HepG2 (cell line): ENCODE data around the gene AKAP6. TPM values are rescaled to one million over a fixed set of nuclear protein-coding genes. Genes with fewer than 3 reads are reported as not detected.
A peak's percentile ranks its signal among the peaks of the same experiment; 100 is the strongest.

ENCODE experiments used
- ATAC-seq: fragments of 200-7000 bp; cut with Tn5 transposase; 3 replicates; pipeline ENCODE4 v1.9.1; 2020; ENCODE audit warnings: mild to moderate bottlenecking, moderate library complexity
- BruUV-seq: library from RNA; stranded (reverse); fragments of 400-500 nt; replicated peaks from 2 replicates; lab custom pipeline; 2021; lab: Mats Ljungman, UMichigan
- CTCF ChIA-PET: fragments of 300-600 bp; formaldehyde crosslinking; extraction: SDS; loops from one replicate; lab custom pipeline; 2021; ENCODE audit warnings: low total read pairs, inconsistent platforms, low intra/inter-chr PET ratio; lab: Yijun Ruan, JAX
- POLR2A ChIA-PET: fragments of 350-600 bp; sonication (Branson Sonifier 250); formaldehyde crosslinking; loops from one replicate; lab custom pipeline; 2020; ENCODE audit warnings: antibody characterized with exemption, inconsistent platforms; lab: Yijun Ruan, JAX
- DNase-seq: peaks from one replicate; pipeline ENCODE4 v3.0.0-alpha.2; 2015; ENCODE audit warnings: low spot score
- FAIRE-seq: peaks from 3 replicates; lab custom pipeline; 2011; peaks lifted over from hg19 to GRCh38; lab: Jason Lieb, UNC
- H2AFZ ChIP-seq: one replicate; pipeline ENCODE4 v1.6.1; 2011; ENCODE audit warnings: low read length, inconsistent platforms
- H3K27ac ChIP-seq: fragments of 300-600 bp; 3 replicates; pipeline ENCODE4 v1.8.0; 2011; ENCODE audit warnings: mixed run types, mild to moderate bottlenecking, mixed read lengths, low read length, inconsistent platforms; ENCODE audit not compliant: insufficient read depth; ENCODE audit errors: extremely low read length
- H3K27me3 ChIP-seq, 2 experiments: fragments of 200-600 bp in 1 of 2; 2 replicates in 1 of 2; 3 replicates in 1 of 2; pipeline versions ENCODE4 v1.6.0 to v1.8.0; 2011; ENCODE audit warnings: low read length in 2 of 2, mild to moderate bottlenecking in 2 of 2, moderate library complexity in 2 of 2, inconsistent platforms in 1 of 2; ENCODE audit not compliant: insufficient read depth in 2 of 2, control insufficient read depth in 1 of 2
- H3K36me3 ChIP-seq, 2 experiments: fragments of 200-600 bp in 1 of 2; replicated peaks in 1 of 2; 2 replicates in 1 of 2; 3 replicates in 1 of 2; pipeline versions ENCODE4 v1.5.1 to v1.8.0; 2011; ENCODE audit warnings: low read length in 2 of 2, inconsistent platforms in 1 of 2; ENCODE audit not compliant: insufficient read depth in 2 of 2, control insufficient read depth in 1 of 2
- H3K4me1 ChIP-seq: 2 replicates; pipeline ENCODE4 v1.5.1; 2012; ENCODE audit warnings: low read length, inconsistent platforms; ENCODE audit not compliant: insufficient read depth
- H3K4me2 ChIP-seq: 2 replicates; pipeline ENCODE4 v1.6.0; 2011; ENCODE audit warnings: low read depth, low read length, inconsistent platforms
- H3K4me3 ChIP-seq, 3 experiments: fragments of 200-600 bp in 1 of 3; sonication (generic), shearing (Covaris generic) in 1 of 3; replicated peaks in 1 of 3; 2 replicates each; pipeline ENCODE4 v1.5.1; 2011 to 2016; ENCODE audit warnings: low read length in 3 of 3, inconsistent platforms in 2 of 3, low read depth in 2 of 3, mild to moderate bottlenecking in 2 of 3, control low read depth in 1 of 3, mixed read lengths in 1 of 3; ENCODE audit not compliant: insufficient read depth in 1 of 3
- H3K79me2 ChIP-seq: one replicate; pipeline ENCODE4 v1.6.1; 2011; ENCODE audit warnings: low read length, inconsistent platforms; ENCODE audit not compliant: insufficient read depth
- H3K9ac ChIP-seq: 2 replicates; pipeline ENCODE4 v1.6.0; 2011; ENCODE audit warnings: mild to moderate bottlenecking, low read depth, low read length, inconsistent platforms; ENCODE audit not compliant: insufficient read depth
- H3K9me3 ChIP-seq: 2 replicates; pipeline ENCODE4 v1.5.1; 2012; ENCODE audit warnings: mild to moderate bottlenecking, low read length
- H4K20me1 ChIP-seq: 2 replicates; pipeline ENCODE4 v1.6.0; 2011; ENCODE audit warnings: inconsistent platforms, mild to moderate bottlenecking, low read length, moderate library complexity; ENCODE audit not compliant: insufficient read depth
- CREB1 ChIP-seq, 2 experiments: fragments of 450-650 bp in 1 of 2; IDR thresholded peaks; 2 replicates each; pipeline ENCODE4 v1.6.1; 2016 to 2017; ENCODE audit warnings: control low read depth in 1 of 2, mild to moderate bottlenecking in 1 of 2, missing compliant biosample characterization in 1 of 2, missing genetic modification characterization in 1 of 2
- ESRRA ChIP-seq: sonication (generic); formaldehyde crosslinking; IDR thresholded peaks from 2 replicates; pipeline ENCODE4 v1.5.1; 2020; ENCODE audit warnings: mild to moderate bottlenecking, low read depth, missing genetic modification reagents
- GABPB1 ChIP-seq: IDR thresholded peaks from 2 replicates; pipeline ENCODE4 v1.6.1; 2016; ENCODE audit warnings: mild to moderate bottlenecking, missing genetic modification reagents, moderate library complexity, missing compliant biosample characterization
- HOXA9 ChIP-seq: sonication (generic); formaldehyde crosslinking; IDR thresholded peaks from 2 replicates; pipeline ENCODE4 v1.8.1; 2022; ENCODE audit warnings: missing genetic modification reagents, mild to moderate bottlenecking, moderate library complexity, borderline replicate concordance
- ISL2 ChIP-seq: sonication (generic); formaldehyde crosslinking; IDR thresholded peaks from 2 replicates; pipeline ENCODE4 v1.5.0; 2020; ENCODE audit warnings: missing genetic modification reagents
- MYC ChIP-seq: sonication (generic); formaldehyde crosslinking; IDR thresholded peaks from 2 replicates; pipeline ENCODE4 v1.9.0; 2021; ENCODE audit warnings: missing genetic modification reagents, borderline replicate concordance
- TOPORS ChIP-seq: sonication (generic); formaldehyde crosslinking; IDR thresholded peaks from 2 replicates; pipeline ENCODE4 v1.8.0; 2023; ENCODE audit warnings: mild to moderate bottlenecking, missing genetic modification reagents
- ZNF224 ChIP-seq: sonication (generic); formaldehyde crosslinking; IDR thresholded peaks from 2 replicates; pipeline ENCODE4 v1.5.0; 2020; ENCODE audit warnings: mild to moderate bottlenecking, missing genetic modification reagents
- ZNF619 ChIP-seq: sonication (generic); formaldehyde crosslinking; IDR thresholded peaks from 2 replicates; pipeline ENCODE4 v1.4.0; 2020; ENCODE audit warnings: mild to moderate bottlenecking, missing genetic modification reagents
- ZSCAN31 ChIP-seq: sonication (generic); formaldehyde crosslinking; IDR thresholded peaks from 2 replicates; pipeline ENCODE4 v1.5.0; 2020; ENCODE audit warnings: low read depth, mild to moderate bottlenecking, missing genetic modification reagents
- WGBS: methylation state at CpG from one replicate; pipeline ENCODE4 v1.1.6; 2017; ENCODE audit warnings: low lambda C conversion rate; 5-methylcytosine and 5-hydroxymethylcytosine counted together
- in situ Hi-C: cut with HindIII; loops from 2 replicates; pipeline ENCODE4 v1.10.0; 2017; ENCODE audit warnings: low pct_unique_long_range_greater_than_20kb; ENCODE audit not compliant: extremely low pct_ligation_motif_present
- intact Hi-C: fragments of 100-400 bp; cut with micrococcal nuclease; formaldehyde crosslinking; loops from one replicate; pipeline ENCODE4 v1.10.0; 2022; ENCODE audit not compliant: unreplicated experiment
- polyA plus RNA-seq, 8 experiments: library from polyadenylated mRNA; depleted of rRNA in 3 of 8; stranded (reverse) in 7 of 8; unstranded in 1 of 8; fragments of >200 nt; fragmentation: Illumina TruSeq in 4 of 8; extraction: Trizol in 4 of 8; gene quantifications; 2 replicates each; pipeline versions ENCODE4 v1.2.1 to v1.2.3, GENCODE V29; 2011 to 2016; ENCODE audit warnings: low read depth in 4 of 8, missing spikeins in 1 of 8, mixed read lengths in 1 of 8; ENCODE audit not compliant: insufficient read depth in 1 of 8
- total RNA-seq, 5 experiments: library from RNA; depleted of rRNA; stranded (reverse); fragments of >200 nt; fragmentation: Illumina TruSeq; extraction: Trizol; gene quantifications; 2 replicates each; pipeline ENCODE4 v1.2.3, GENCODE V29; 2016; ENCODE audit warnings: low read depth in 1 of 5

The AKAP6 gene
- total and polyA plus RNA-seq, 2 of the 13 experiments (the other 11 are each of a cell fraction or from before 2014, with no cell fraction given) = 1.4 TPM

DNA sequence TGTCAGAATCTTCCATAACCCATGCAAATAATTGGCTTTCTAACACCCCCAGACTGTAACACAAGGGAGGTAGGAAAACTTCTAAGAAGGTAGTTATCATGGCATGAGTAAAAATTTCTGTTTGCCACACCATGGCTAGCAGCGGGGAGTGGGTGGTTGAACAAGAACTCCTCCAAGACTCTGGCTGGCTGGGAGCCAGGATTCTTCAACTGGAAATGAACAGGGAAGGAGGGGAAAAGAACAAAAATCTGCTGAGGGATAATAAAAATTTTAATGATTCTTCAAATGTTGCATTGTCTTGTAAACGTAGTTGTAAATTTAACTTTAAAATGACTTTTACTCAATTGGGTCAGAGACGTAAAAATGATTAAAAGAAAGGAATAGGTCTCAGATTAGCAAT is 78.9 kb downstream of the AKAP6 start:
- POLR2A ChIA-PET = no interaction called here
- Histone ChIP-seq H3K27me3 (no peaks in the 10 kb centered on the region), H3K79me2 (no peaks in the 10 kb centered on the region), H3K4me3 (no peak overlapping the region), H3K27ac (no peak overlapping the region), H3K9ac (no peak overlapping the region), H3K4me2 (no peak overlapping the region), H3K36me3 (no peaks in the 10 kb centered on the region), H4K20me1 (no peaks in the 10 kb centered on the region), H3K4me1 (no peaks in the 10 kb centered on the region), H2AFZ (no peak overlapping the region), H3K9me3 (no peaks in the 10 kb centered on the region)
- intact Hi-C loops (no loop called here), in situ Hi-C loops (no loop called here)
- CTCF ChIA-PET = no interaction called here
- TF ChIP-seq MYC (CRISPR knock-in tag) (no peak), GABPB1 (no peak), ESRRA (no peak), ZNF224 (CRISPR knock-in tag) (no peak), ISL2 (CRISPR knock-in tag) (no peak), ZSCAN31 (CRISPR knock-in tag) (no peak), ZNF619 (no peak), HOXA9 (no peak)
- no peak for FAIRE-seq
- BruUV-seq = no TSS peak
- no peak for DNase-seq
- WGBS = 63% methylated on average over 3 of the region's 3 CpGs
- ATAC-seq = no peak

DNA sequence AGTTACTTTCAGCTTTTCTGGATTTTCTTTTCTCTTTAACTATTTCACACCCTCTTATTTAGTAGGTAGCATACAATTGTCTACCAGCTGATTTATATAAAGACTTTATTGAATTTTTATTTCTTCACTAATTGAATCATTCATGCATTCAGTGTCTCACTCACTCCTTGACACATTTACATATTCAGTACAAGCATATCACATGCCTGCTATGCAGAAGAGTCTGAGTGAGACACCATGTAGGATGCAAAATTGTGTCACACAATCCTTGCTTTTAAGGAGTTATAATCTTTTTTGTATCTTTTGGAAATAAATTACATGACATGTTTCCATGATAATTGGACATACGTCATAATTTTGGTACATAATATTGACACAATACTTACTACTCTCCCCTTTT is 83.0 kb downstream of the AKAP6 start:
- in situ Hi-C loops = no loop called here
- CTCF ChIA-PET = no interaction called here
- FAIRE-seq = no peak

More for the DNA sequence above, 83.0 kb downstream of the AKAP6 start:
- Histone ChIP-seq H3K36me3 (no peaks in the 10 kb centered on the region), H2AFZ (no peak overlapping the region), H3K27ac (no peak overlapping the region), H3K4me1 (no peaks in the 10 kb centered on the region), H3K9me3 (no peaks in the 10 kb centered on the region), H3K27me3 (no peaks in the 10 kb centered on the region), H4K20me1 (no peaks in the 10 kb centered on the region), H3K4me3 (no peak overlapping the region), H3K4me2 (no peak overlapping the region), H3K9ac (no peak overlapping the region), H3K79me2 (no peaks in the 10 kb centered on the region)
- DNase-seq (no peak), ATAC-seq (no peak)
- POLR2A ChIA-PET = no interaction called here
- 74% methylated on average over 1 of the region's 1 CpG for WGBS
- TF ChIP-seq CREB1 (IDR thresholded peaks at IDR 0.05) (peak; percentile 69), CREB1 (CRISPR knock-in tag; IDR thresholded peaks at IDR 0.05) (no peak), TOPORS (CRISPR knock-in tag) (no peak)
- intact Hi-C loops = no loop called here
- BruUV-seq = no TSS peak
